ENCODE data around the gene RFNG. TPM values are rescaled to one million over a fixed set of nuclear protein-coding genes. Genes with fewer than 3 reads are reported as not detected.

The RFNG gene
- total and polyA plus RNA-seq, 2 of the 13 experiments (the other 11 are each of a cell fraction or from before 2014, with no cell fraction given), result 61.4 to 64.0 TPM

DNA sequence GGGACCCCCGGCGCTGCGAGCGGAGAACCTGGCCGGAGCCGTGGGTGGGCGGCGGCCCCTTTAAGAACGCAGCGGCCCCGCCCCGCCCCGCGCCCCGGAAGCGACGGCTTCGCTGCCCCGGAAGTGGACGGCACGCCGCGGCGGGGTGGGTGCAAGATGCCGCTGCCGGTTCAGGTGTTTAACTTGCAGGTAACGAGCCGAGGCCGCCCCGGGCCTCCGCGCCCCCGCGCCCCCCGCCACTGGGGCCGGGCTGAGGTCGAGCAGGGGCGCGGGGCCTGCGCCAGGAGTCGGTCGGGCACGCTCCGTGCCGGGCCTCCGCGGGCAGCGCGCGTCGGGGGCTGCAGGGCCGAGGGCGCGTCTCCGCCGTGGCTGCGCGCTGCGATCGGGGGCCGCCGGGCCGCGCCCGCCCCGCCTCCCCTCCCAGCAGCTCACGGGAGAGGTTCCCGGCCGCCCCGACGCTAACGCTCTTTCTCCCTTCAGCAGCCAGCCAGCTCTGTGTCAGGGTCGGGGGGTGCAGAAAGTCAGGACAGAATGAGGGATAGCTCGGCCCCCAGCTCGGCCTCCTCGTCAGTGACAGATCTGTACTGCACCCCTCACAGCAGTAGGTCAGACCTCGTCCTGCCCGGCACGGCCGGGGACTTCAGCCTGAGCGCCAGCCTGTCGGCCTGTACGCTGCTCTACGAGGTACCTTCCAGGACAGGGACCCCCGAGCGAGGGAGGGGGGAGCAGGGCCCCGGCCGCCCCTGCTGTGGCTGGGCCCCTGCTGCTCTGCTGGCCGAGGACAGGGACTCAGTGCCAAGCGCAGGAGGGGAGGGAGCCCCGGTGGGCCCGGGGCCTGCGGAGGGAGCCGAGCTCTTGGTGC, at the start of gene RFNG, which contains the start of gene GPS1 (continued):
- TF ChIP-seq MED13 (CRISPR knock-in tag; IDR thresholded peaks at IDR 0.05), result 0 out of 2 replicates have a peak, but pooled peaks have one; percentile 3
- no peak for TF ChIP-seq POLR2A (IDR thresholded peaks at IDR 0.05; ENCODE audit: insufficient read depth in 1 of 2, low read depth in 2 of 2, low read length in 2 of 2)
- TF ChIP-seq CENPX (CRISPR knock-in tag; IDR thresholded peaks at IDR 0.05), result no peak
- TF ChIP-seq ZFP82 (CRISPR knock-in tag; IDR thresholded peaks at IDR 0.05; ENCODE audit: borderline replicate concordance), result peak; percentile 37; the same call in 1 of the 2 replicates
- TF ChIP-seq POGZ (CRISPR knock-in tag; IDR thresholded peaks at IDR 0.05), result no peak
- 0 out of 2 replicates have a peak, but pooled peaks have one; percentile 23 for TF ChIP-seq ZNF446 (CRISPR knock-in tag; IDR thresholded peaks at IDR 0.05)
- TF ChIP-seq NFKB2 (CRISPR knock-in tag; IDR thresholded peaks at IDR 0.05; ENCODE audit: borderline replicate concordance), result 0 out of 2 replicates have a peak, but pooled peaks have one; percentile 2
- 0 out of 2 replicates have a peak, but pooled peaks have one; percentile 20 for TF ChIP-seq RXRA (CRISPR knock-in tag; IDR thresholded peaks at IDR 0.05)
- no peak; the same call in 1 of the 2 replicates for TF ChIP-seq DNMT1 (CRISPR knock-in tag; IDR thresholded peaks at IDR 0.05)
- TF ChIP-seq CCAR2 (optimal IDR thresholded peaks at IDR 0.05; ENCODE audit: low read depth, low read length), result no peak
- TF ChIP-seq, protein P1, sequence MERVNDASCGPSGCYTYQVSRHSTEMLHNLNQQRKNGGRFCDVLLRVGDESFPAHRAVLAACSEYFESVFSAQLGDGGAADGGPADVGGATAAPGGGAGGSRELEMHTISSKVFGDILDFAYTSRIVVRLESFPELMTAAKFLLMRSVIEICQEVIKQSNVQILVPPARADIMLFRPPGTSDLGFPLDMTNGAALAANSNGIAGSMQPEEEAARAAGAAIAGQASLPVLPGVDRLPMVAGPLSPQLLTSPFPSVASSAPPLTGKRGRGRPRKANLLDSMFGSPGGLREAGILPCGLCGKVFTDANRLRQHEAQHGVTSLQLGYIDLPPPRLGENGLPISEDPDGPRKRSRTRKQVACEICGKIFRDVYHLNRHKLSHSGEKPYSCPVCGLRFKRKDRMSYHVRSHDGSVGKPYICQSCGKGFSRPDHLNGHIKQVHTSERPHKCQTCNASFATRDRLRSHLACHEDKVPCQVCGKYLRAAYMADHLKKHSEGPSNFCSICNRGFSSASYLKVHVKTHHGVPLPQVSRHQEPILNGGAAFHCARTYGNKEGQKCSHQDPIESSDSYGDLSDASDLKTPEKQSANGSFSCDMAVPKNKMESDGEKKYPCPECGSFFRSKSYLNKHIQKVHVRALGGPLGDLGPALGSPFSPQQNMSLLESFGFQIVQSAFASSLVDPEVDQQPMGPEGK (CRISPR knock-in tag; IDR thresholded peaks at IDR 0.05), result peak; percentile 69
- TF ChIP-seq, protein P2, sequence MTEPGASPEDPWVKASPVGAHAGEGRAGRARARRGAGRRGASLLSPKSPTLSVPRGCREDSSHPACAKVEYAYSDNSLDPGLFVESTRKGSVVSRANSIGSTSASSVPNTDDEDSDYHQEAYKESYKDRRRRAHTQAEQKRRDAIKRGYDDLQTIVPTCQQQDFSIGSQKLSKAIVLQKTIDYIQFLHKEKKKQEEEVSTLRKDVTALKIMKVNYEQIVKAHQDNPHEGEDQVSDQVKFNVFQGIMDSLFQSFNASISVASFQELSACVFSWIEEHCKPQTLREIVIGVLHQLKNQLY (CRISPR knock-in tag; IDR thresholded peaks at IDR 0.05), result no peak
- no peak; the same call in 1 of the 2 replicates for TF ChIP-seq ELF3 (CRISPR knock-in tag; IDR thresholded peaks at IDR 0.05)
- no peak for TF ChIP-seq RFX1 (IDR thresholded peaks at IDR 0.05)
- TF ChIP-seq ARNT2 (CRISPR knock-in tag; IDR thresholded peaks at IDR 0.05; ENCODE audit: low read depth), result 0 out of 2 replicates have a peak, but pooled peaks have one; percentile 35
- TF ChIP-seq, protein P3, sequence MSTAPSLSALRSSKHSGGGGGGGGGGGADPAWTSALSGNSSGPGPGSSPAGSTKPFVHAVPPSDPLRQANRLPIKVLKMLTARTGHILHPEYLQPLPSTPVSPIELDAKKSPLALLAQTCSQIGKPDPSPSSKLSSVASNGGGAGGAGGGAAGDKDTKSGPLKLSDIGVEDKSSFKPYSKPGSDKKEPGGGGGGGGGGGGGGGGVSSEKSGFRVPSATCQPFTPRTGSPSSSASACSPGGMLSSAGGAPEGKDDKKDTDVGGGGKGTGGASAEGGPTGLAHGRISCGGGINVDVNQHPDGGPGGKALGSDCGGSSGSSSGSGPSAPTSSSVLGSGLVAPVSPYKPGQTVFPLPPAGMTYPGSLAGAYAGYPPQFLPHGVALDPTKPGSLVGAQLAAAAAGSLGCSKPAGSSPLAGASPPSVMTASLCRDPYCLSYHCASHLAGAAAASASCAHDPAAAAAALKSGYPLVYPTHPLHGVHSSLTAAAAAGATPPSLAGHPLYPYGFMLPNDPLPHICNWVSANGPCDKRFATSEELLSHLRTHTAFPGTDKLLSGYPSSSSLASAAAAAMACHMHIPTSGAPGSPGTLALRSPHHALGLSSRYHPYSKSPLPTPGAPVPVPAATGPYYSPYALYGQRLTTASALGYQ (CRISPR knock-in tag; IDR thresholded peaks at IDR 0.05), result no peak
- TF ChIP-seq HOXA5 (CRISPR knock-in tag; IDR thresholded peaks at IDR 0.05), result no peak
- no peak for TF ChIP-seq ZNF546 (CRISPR knock-in tag; conservative IDR thresholded peaks at IDR 0.05)
- peak; percentile 37; the same call in 1 of the 2 replicates for TF ChIP-seq KMT2B (CRISPR knock-in tag; IDR thresholded peaks at IDR 0.05)
- TF ChIP-seq, protein P4, sequence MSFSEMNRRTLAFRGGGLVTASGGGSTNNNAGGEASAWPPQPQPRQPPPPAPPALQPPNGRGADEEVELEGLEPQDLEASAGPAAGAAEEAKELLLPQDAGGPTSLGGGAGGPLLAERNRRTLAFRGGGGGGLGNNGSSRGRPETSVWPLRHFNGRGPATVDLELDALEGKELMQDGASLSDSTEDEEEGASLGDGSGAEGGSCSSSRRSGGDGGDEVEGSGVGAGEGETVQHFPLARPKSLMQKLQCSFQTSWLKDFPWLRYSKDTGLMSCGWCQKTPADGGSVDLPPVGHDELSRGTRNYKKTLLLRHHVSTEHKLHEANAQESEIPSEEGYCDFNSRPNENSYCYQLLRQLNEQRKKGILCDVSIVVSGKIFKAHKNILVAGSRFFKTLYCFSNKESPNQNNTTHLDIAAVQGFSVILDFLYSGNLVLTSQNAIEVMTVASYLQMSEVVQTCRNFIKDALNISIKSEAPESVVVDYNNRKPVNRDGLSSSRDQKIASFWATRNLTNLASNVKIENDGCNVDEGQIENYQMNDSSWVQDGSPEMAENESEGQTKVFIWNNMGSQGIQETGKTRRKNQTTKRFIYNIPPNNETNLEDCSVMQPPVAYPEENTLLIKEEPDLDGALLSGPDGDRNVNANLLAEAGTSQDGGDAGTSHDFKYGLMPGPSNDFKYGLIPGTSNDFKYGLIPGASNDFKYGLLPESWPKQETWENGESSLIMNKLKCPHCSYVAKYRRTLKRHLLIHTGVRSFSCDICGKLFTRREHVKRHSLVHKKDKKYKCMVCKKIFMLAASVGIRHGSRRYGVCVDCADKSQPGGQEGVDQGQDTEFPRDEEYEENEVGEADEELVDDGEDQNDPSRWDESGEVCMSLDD (CRISPR knock-in tag; IDR thresholded peaks at IDR 0.05; ENCODE audit: borderline replicate concordance), result no peak
- TF ChIP-seq ZNF674 (CRISPR knock-in tag; IDR thresholded peaks at IDR 0.05; ENCODE audit: low read depth), result no peak
- TF ChIP-seq CREB1 (IDR thresholded peaks at IDR 0.05), result peak; percentile 53; the same call in 1 of the 2 replicates
- no peak for TF ChIP-seq CREB1 (CRISPR knock-in tag; IDR thresholded peaks at IDR 0.05)
- peak; percentile 21; the same call in 1 of the 2 replicates for TF ChIP-seq MEIS2 (CRISPR knock-in tag; IDR thresholded peaks at IDR 0.05)
